GM12878 (cell line): Measurements from ENCODE around the gene UBE2G2. TPM values are rescaled to one million over a fixed set of nuclear protein-coding genes. Genes with fewer than 3 reads are reported as not detected.

Experiments used
- ATAC-seq: fragments of 200-7000 bp; cut with Tn5 transposase; 3 replicates; pipeline ENCODE4 v1.9.1; 2020; ENCODE audit warnings: mild to moderate bottlenecking, moderate library complexity
- BruUV-seq: library from RNA; stranded (reverse); fragments of 400-500 nt; replicated peaks from 2 replicates; lab custom pipeline; 2021; lab: Mats Ljungman, UMichigan
- CTCF ChIA-PET: fragments of 300-600 bp; sonication (Branson Sonifier 250); formaldehyde crosslinking; extraction: SDS; loops from one replicate; lab custom pipeline; 2021; ENCODE audit warnings: inconsistent platforms; lab: Yijun Ruan, JAX
- POLR2A ChIA-PET: fragments of 350-600 bp; formaldehyde crosslinking; extraction: SDS; loops from one replicate; lab custom pipeline; 2021; ENCODE audit warnings: inconsistent platforms; lab: Charles Lee
- RAD21 ChIA-PET: fragments of 300-600 bp; sonication (Branson Sonifier 250); formaldehyde crosslinking; loops from one replicate; lab custom pipeline; 2023; ENCODE audit warnings: antibody characterized with exemption; ENCODE audit not compliant: unreplicated experiment; lab: Charles Lee
- SMC1A ChIA-PET: fragments of 300-600 bp; sonication (Branson Sonifier 250); formaldehyde crosslinking; loops from one replicate; lab custom pipeline; 2023; ENCODE audit not compliant: unreplicated experiment, uncharacterized antibody; lab: Charles Lee
- DNase-seq: peaks from one replicate; pipeline ENCODE4 v3.0.0-alpha.2; 2011; ENCODE audit warnings: low read depth, low spot score
- FAIRE-seq: peaks from 3 replicates; lab custom pipeline; 2011; peaks lifted over from hg19 to GRCh38; lab: Jason Lieb, UNC
- H2AFZ ChIP-seq: 2 replicates; pipeline ENCODE4 v1.6.0; 2011; ENCODE audit warnings: low read depth, low read length, control low read depth; ENCODE audit not compliant: control insufficient read depth
- H3K27ac ChIP-seq: 2 replicates; pipeline ENCODE4 v1.5.1; 2011; ENCODE audit warnings: control low read depth; ENCODE audit not compliant: control insufficient read depth, insufficient read depth
- H3K27me3 ChIP-seq, 2 experiments: replicated peaks in 1 of 2; 2 replicates each; pipeline versions ENCODE4 v1.6.0 to v1.6.1; 2011; ENCODE audit warnings: low read length in 1 of 2; ENCODE audit not compliant: control insufficient read depth in 2 of 2, insufficient read depth in 2 of 2
- H3K36me3 ChIP-seq, 2 experiments: 2 replicates each; pipeline ENCODE4 v1.5.1; 2011; ENCODE audit warnings: low read length in 1 of 2; ENCODE audit not compliant: control insufficient read depth in 2 of 2, insufficient read depth in 2 of 2
- H3K4me1 ChIP-seq: 2 replicates; pipeline ENCODE4 v1.6.1; 2011; ENCODE audit warnings: mild to moderate bottlenecking, low read length, moderate library complexity, mixed read lengths; ENCODE audit not compliant: control insufficient read depth, insufficient read depth
- H3K4me2 ChIP-seq: 2 replicates; pipeline ENCODE4 v1.6.0; 2011; ENCODE audit warnings: control low read depth; ENCODE audit not compliant: control insufficient read depth, insufficient read depth
- H3K4me3 ChIP-seq: fragments of 200-600 bp; sonication (generic); 2 replicates; pipeline ENCODE4 v1.5.1; 2016
- H3K79me2 ChIP-seq: 2 replicates; pipeline ENCODE4 v1.6.0; 2011; ENCODE audit warnings: low read length; ENCODE audit not compliant: control insufficient read depth, insufficient read depth
- H3K9ac ChIP-seq: 2 replicates; pipeline ENCODE4 v1.8.0; 2011; ENCODE audit warnings: low read length, control low read depth, mixed read lengths; ENCODE audit not compliant: control insufficient read depth, insufficient read depth
- H3K9me3 ChIP-seq: replicated peaks from 3 replicates; pipeline ENCODE4 v1.5.1; 2011; ENCODE audit warnings: mild to moderate bottlenecking, low read length; ENCODE audit not compliant: control insufficient read depth, insufficient read depth
- H4K20me1 ChIP-seq: 2 replicates; pipeline ENCODE4 v1.6.0; 2011; ENCODE audit not compliant: control insufficient read depth, insufficient read depth
- ATF7 ChIP-seq: fragments of 450-650 bp; IDR thresholded peaks from 2 replicates; pipeline ENCODE4 v1.6.1; 2016; ENCODE audit warnings: low read depth, mild to moderate bottlenecking
- GATAD2B ChIP-seq: fragments of 450-650 bp; conservative IDR thresholded peaks from 2 replicates; pipeline ENCODE4 v1.6.1; 2017; ENCODE audit warnings: low read depth, mild to moderate bottlenecking, moderate library complexity
- MEF2B ChIP-seq: fragments of 450-650 bp; IDR thresholded peaks from 2 replicates; pipeline ENCODE4 v1.6.1; 2018; ENCODE audit warnings: mild to moderate bottlenecking, moderate library complexity; ENCODE audit not compliant: partially characterized antibody, poor library complexity, severe bottlenecking
- PAX5 ChIP-seq: IDR thresholded peaks from 2 replicates; pipeline ENCODE4 v1.6.1; 2011; ENCODE audit warnings: low read depth, low read length, borderline replicate concordance
- RB1 ChIP-seq: fragments of 450-650 bp; formaldehyde crosslinking; IDR thresholded peaks from 2 replicates; pipeline ENCODE4 v1.6.1; 2017; ENCODE audit warnings: mild to moderate bottlenecking, borderline replicate concordance
- SPI1 ChIP-seq: IDR thresholded peaks from 2 replicates; pipeline ENCODE4 v1.6.1; 2011; ENCODE audit warnings: low read depth, mild to moderate bottlenecking, low read length, moderate library complexity, borderline replicate concordance; ENCODE audit not compliant: insufficient read depth
- SUZ12 ChIP-seq: fragments of 200-600 bp; sonication (generic); IDR thresholded peaks from one replicate; pipeline ENCODE4 v1.6.1; 2018; ENCODE audit warnings: antibody characterized with exemption, mild to moderate bottlenecking; ENCODE audit not compliant: unreplicated experiment
- WGBS: methylation state at CpG from one replicate; pipeline ENCODE4 v1.1.6; 2016; ENCODE audit warnings: low lambda C conversion rate; ENCODE audit not compliant: insufficient replicate concordance, insufficient coverage; ENCODE audit errors: missing lambda C conversion rate; 5-methylcytosine and 5-hydroxymethylcytosine counted together
- in situ Hi-C: fragments of 300-500 bp; cut with MboI; formaldehyde crosslinking; loops from 9 replicates; pipeline ENCODE4 v1.14.3; 2018; ENCODE audit warnings: mixed read lengths
- intact Hi-C: fragments of 100-400 bp; cut with micrococcal nuclease; formaldehyde crosslinking; loops from one replicate; pipeline ENCODE4 v1.14.2; 2022; ENCODE audit not compliant: unreplicated experiment
- polyA plus RNA-seq, 11 experiments: library from polyadenylated mRNA; depleted of rRNA in 4 of 11; unstranded in 6 of 11; stranded (reverse) in 5 of 11; fragments of >200 nt; fragmentation: Nextera tagmentation in 4 of 11; fragmentation: Illumina TruSeq in 1 of 11; extraction: Ambion mirVana in 4 of 11; extraction: Trizol in 1 of 11; gene quantifications; 1 replicate in 1 of 11; 2 replicates in 10 of 11; pipeline versions ENCODE4 v1.2.1 to v1.2.3, GENCODE V29; 2011 to 2016; ENCODE audit warnings: inconsistent platforms in 2 of 11, missing spikeins in 2 of 11, low read depth in 1 of 11
- total RNA-seq, 4 experiments: library from RNA; depleted of rRNA in 3 of 4; stranded (reverse); fragments of >200 nt in 3 of 4; fragmentation: Illumina TruSeq in 1 of 4; extraction: Trizol in 1 of 4; gene quantifications; 2 replicates each; pipeline versions ENCODE4 v1.2.1 to v1.2.3, GENCODE V29; 2013 to 2021
- TF ChIP-seq, protein P1 (sequence below): fragments of 150-350 bp; IDR thresholded peaks from 2 replicates; pipeline ENCODE4 v1.6.1; 2014; ENCODE audit warnings: mild to moderate bottlenecking, low read depth, low read length
- TF ChIP-seq, protein P2 (sequence below): IDR thresholded peaks from 2 replicates; pipeline ENCODE4 v1.6.1; 2012; ENCODE audit warnings: low read depth, low read length, improper control_type of control experiment
- TF ChIP-seq, protein P3 (sequence below), 3 experiments: IDR thresholded peaks in 2 of 3; conservative IDR thresholded peaks in 1 of 3; 2 replicates each; pipeline ENCODE4 v1.5.1; 2011; ENCODE audit warnings: low read depth in 3 of 3, low read length in 3 of 3, mild to moderate bottlenecking in 3 of 3, control low read depth in 2 of 3, moderate library complexity in 2 of 3, inconsistent platforms in 1 of 3, mixed read lengths in 1 of 3; ENCODE audit not compliant: control insufficient read depth in 2 of 3, insufficient read depth in 1 of 3; ENCODE audit errors: extremely low read depth in 1 of 3
- TF ChIP-seq, protein P4 (sequence below): fragments of 450-650 bp; IDR thresholded peaks from 2 replicates; pipeline ENCODE4 v1.6.1; 2016; ENCODE audit warnings: mild to moderate bottlenecking, moderate library complexity, borderline replicate concordance

Gene UBE2G2
- total and polyA plus RNA-seq, 10 of the 15 experiments (the other 5 are each of a cell fraction or from before 2014, with no cell fraction given) = 27.0 to 139 (median 75.9) TPM

DNA sequence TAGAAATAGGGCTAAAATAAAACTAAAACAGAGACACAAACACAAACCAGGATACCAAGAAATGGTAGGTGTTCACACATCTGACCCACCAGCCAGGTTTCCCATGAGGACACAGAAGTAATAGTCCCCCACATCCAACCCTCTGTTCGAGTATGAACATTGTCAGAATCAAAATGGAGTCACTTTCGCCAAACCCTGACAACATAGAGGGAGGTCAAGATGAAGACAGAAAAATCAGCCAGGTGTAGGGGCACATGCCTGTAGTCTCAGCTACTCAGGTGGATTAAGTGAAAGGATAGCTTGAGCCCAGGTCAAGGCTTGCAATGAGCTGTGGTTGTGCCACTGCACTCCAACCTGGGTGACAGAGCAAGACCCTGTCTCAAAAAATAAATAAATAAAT lies 3.8 kb downstream of the UBE2G2 start:
- in situ Hi-C loops (loop anchor here (5.0 kb wide), 1 partner anchor 140 kb away; no protein-coding TSS in a partner anchor), intact Hi-C loops (no loop called here)
- no peak overlapping the region for H2AFZ ChIP-seq
- no peaks in the 10 kb centered on the region for H3K27me3 ChIP-seq
- H3K36me3 ChIP-seq = peaks cover under 1 to 10% of the 10 kb centered on the region in 2 experiments; a peak in 2 of 4 replicates
- SMC1A ChIA-PET = interaction anchor here (0.6 to 4.5 kb wide), 3 partner anchors 71 to 287 kb away, joined by 3 to 22 read pairs (median 4); no protein-coding TSS in a partner anchor
- CTCF ChIA-PET = interaction anchor here (1.7 to 5.0 kb wide), 3 partner anchors 14 to 136 kb away, joined by 6 to 67 read pairs (median 44); partner anchors contain the start of gene PTTG1IP
- DNase-seq (no peak), FAIRE-seq (no peak), ATAC-seq (no peak)
- WGBS = 96% methylated on average over 2 of the region's 2 CpGs
- H3K4me2 ChIP-seq = no peak overlapping the region
- TF ChIP-seq GATAD2B = no peak
- TF ChIP-seq, protein P1, sequence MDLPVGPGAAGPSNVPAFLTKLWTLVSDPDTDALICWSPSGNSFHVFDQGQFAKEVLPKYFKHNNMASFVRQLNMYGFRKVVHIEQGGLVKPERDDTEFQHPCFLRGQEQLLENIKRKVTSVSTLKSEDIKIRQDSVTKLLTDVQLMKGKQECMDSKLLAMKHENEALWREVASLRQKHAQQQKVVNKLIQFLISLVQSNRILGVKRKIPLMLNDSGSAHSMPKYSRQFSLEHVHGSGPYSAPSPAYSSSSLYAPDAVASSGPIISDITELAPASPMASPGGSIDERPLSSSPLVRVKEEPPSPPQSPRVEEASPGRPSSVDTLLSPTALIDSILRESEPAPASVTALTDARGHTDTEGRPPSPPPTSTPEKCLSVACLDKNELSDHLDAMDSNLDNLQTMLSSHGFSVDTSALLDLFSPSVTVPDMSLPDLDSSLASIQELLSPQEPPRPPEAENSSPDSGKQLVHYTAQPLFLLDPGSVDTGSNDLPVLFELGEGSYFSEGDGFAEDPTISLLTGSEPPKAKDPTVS = no peak
- TF ChIP-seq, protein P2, sequence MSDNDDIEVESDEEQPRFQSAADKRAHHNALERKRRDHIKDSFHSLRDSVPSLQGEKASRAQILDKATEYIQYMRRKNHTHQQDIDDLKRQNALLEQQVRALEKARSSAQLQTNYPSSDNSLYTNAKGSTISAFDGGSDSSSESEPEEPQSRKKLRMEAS = no peak
- no peak for TF ChIP-seq PAX5
- TF ChIP-seq SPI1 = no peak
- no peak for TF ChIP-seq ATF7
- no peak for TF ChIP-seq RB1
- TF ChIP-seq, protein P3, sequence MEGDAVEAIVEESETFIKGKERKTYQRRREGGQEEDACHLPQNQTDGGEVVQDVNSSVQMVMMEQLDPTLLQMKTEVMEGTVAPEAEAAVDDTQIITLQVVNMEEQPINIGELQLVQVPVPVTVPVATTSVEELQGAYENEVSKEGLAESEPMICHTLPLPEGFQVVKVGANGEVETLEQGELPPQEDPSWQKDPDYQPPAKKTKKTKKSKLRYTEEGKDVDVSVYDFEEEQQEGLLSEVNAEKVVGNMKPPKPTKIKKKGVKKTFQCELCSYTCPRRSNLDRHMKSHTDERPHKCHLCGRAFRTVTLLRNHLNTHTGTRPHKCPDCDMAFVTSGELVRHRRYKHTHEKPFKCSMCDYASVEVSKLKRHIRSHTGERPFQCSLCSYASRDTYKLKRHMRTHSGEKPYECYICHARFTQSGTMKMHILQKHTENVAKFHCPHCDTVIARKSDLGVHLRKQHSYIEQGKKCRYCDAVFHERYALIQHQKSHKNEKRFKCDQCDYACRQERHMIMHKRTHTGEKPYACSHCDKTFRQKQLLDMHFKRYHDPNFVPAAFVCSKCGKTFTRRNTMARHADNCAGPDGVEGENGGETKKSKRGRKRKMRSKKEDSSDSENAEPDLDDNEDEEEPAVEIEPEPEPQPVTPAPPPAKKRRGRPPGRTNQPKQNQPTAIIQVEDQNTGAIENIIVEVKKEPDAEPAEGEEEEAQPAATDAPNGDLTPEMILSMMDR (IDR thresholded peaks at IDR 0.05 in 2 of 3, conservative IDR thresholded peaks at IDR 0.05 in 1 of 3; ENCODE audit: control insufficient read depth in 2 of 3, extremely low read depth in 1 of 3, insufficient read depth in 1 of 3, low read depth in 3 of 3, low read length in 3 of 3) = no peak
- TF ChIP-seq SUZ12 = no peak
- TF ChIP-seq MEF2B = no peak
- TF ChIP-seq, protein P4, sequence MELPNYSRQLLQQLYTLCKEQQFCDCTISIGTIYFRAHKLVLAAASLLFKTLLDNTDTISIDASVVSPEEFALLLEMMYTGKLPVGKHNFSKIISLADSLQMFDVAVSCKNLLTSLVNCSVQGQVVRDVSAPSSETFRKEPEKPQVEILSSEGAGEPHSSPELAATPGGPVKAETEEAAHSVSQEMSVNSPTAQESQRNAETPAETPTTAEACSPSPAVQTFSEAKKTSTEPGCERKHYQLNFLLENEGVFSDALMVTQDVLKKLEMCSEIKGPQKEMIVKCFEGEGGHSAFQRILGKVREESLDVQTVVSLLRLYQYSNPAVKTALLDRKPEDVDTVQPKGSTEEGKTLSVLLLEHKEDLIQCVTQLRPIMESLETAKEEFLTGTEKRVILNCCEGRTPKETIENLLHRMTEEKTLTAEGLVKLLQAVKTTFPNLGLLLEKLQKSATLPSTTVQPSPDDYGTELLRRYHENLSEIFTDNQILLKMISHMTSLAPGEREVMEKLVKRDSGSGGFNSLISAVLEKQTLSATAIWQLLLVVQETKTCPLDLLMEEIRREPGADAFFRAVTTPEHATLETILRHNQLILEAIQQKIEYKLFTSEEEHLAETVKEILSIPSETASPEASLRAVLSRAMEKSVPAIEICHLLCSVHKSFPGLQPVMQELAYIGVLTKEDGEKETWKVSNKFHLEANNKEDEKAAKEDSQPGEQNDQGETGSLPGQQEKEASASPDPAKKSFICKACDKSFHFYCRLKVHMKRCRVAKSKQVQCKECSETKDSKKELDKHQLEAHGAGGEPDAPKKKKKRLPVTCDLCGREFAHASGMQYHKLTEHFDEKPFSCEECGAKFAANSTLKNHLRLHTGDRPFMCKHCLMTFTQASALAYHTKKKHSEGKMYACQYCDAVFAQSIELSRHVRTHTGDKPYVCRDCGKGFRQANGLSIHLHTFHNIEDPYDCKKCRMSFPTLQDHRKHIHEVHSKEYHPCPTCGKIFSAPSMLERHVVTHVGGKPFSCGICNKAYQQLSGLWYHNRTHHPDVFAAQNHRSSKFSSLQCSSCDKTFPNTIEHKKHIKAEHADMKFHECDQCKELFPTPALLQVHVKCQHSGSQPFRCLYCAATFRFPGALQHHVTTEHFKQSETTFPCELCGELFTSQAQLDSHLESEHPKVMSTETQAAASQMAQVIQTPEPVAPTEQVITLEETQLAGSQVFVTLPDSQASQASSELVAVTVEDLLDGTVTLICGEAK = no peak
- RAD21 ChIA-PET = no interaction called here
- H4K20me1 ChIP-seq = no peaks in the 10 kb centered on the region
- H3K9me3 ChIP-seq = no peaks in the 10 kb centered on the region
- no peak overlapping the region for H3K4me3 ChIP-seq
- H3K27ac ChIP-seq = no peak overlapping the region
- POLR2A ChIA-PET = no interaction called here
- no TSS peak for BruUV-seq
- H3K4me1 ChIP-seq = peaks cover 10% of the 10 kb centered on the region
- peaks cover 79% of the 10 kb centered on the region for H3K79me2 ChIP-seq
- H3K9ac ChIP-seq = no peak overlapping the region
